ENCODE results near the gene RLN1.
"Not testable (repeated sequence)": the region's sequence is repeated elsewhere in the genome, so short reads cannot be mapped to it uniquely, and the experiment has no call there.

The RLN1 gene

DNA sequence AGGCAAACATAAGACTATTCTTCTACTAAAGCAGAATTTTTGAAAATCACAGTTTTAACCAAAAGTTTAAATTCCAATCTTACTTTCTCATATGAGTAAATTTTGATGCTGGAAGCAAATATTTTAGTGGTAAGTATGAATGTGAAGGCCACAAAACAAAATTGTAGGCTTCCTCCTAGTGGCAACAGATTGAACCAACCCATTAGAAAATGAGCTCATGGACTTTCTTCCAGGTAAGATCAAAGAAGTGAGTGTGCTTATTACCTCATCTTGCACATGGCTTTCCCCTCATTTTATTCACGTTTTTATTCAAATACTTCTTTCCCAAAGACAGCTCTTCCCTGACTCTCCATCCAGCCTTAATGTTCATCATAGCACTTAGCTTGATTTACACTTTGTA lies 18.6 kb downstream of the RLN1 start:
- no peak for DNase-seq

DNA sequence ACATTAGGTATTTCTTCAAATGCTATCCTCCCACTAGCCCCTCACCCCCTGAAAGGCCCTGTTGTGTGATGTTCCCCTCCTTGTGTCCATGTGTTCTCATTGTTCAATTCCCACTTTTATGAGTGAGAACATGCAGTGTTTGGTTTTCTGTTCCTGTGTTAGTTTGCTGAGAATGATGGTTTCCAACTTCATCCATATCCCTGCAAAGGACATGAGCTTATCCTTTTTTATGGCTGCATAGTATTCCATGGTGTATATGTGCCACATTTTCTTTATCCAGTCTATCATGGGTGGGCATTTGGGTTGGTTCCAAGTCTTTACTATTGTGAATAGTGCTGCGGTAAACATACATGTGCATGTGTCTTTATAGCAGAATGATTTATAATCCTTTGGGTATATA lies 23.3 kb downstream of the RLN1 start:
- DNase-seq, result not testable (repeated sequence)

DNA sequence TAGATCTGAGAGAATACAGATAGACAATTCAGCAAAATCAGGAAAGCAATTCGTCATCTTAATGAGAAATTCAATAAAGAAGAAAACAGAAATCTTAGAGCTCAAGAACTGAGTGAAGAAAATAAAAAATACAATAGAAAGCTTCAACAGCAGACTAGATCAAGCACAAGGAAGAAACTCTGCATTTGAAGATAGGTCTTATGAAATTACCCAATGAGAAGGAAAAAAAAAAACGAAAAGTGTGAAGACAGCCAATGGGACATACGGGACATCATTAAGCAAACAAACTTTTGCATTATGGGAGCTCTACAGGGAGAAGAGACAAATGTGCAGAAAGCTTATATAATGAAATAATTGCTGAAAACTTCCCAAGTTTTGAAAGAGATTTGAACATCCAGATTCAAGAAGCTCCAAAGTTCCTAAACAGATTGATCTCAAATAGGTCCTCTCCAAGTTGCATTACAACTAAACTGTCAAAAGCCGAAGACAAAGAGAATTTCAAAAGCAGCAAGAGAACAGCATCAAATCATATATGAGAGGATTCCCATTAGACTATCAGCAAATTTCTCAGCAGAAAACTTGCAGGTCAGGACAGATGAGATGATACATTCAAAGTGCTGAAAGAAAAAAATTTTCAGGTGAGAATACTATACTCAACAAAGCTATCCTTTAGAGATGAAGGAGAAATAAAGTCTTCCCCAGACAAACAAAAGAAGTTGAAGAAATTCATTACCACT lies 24.3 kb downstream of the RLN1 start:
- no peak for DNase-seq

DNA sequence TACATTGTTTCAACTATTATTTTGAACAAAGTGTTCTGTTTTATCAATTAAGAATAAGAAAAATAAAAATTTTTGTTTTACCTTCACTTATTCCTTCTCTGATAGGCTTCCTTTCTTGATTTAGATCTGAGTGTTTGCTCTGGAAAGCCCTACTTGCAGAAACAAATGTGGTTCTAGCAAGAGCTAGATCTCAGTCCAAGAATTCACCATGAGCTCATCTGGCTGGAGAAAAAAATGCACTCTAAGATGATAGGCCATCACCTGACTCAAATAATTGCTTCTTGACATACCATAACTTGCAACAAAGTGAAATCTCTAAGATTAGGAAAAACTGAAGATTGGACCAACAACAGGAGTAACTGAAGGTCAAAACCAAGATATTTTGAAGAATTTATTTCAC lies 28.8 kb downstream of the RLN1 start:
- DNase-seq, result no peak

DNA sequence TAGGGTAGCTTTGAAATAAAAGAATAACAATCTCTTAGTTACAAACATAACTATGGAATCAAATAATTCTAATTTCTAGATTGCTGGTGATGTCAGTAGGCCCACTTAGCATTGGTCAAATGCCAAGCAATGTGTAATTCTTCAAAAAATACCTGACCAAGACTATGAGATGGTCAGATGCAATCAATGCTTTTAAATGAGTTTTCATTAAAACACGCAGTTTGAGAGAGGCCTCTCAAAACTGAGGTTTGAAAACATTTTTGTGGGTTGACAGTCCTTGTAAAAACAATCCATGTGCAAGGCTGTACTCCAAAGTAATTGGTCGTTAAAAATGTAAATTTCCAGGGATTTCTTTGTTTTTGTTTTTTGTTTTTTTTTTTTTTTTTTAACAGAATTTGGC lies 33.9 kb downstream of the RLN1 start:
- no peak for DNase-seq

DNA sequence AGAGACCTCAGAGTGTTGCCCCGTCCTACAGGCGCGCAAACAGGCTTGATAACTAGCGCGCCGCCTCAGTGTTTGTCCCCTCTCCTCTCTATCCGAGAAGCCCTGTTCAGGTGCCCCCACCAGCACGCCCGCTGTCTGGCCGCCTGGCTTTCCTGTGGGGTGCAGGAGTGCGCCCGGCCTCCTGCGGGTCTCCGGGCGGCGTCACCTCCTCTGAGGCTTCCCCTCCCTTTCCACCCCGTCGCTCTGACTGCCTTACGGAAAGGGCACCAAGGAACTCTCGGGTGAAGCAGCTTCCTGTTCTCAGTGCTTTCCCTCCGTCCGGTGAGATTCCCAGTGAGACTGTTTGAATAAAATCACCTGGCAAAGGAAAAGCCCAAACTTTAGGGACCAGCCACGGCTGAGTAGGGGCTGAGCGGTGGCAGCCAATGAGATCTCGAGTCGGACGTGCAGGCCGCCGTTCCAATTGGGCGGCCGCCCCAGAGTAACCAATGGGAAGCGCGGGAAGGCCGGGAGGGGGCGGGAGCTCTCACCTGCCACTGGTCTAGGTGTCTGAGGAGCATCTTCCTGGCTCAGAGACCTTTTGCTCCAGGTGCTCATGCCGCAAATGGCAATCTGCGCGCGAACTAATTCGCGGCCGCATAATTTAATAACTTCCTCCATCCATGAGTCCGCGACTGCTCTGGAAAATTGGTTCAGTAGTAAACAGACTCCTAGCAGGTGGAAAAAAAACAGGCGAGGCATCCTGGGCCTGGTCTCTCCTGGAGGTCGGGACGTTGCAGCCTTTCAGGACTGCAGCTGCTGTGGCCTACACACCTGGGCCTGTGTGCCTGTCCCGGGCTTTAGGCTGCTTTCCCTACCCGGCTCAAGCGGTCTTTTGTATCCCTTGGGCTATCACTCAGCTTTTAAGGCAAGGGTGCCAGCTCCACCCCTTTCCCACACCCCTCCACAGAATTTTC lies 35.6 kb downstream of the RLN1 start, which contains the start of gene RLN2:
Gene RLN2 (minus strand): TSS at position 877 of the 956 bp plus-strand sequence. CDS start 136 bp downstream, at position 741.
- DNase-seq, result not testable (repeated sequence)

DNA sequence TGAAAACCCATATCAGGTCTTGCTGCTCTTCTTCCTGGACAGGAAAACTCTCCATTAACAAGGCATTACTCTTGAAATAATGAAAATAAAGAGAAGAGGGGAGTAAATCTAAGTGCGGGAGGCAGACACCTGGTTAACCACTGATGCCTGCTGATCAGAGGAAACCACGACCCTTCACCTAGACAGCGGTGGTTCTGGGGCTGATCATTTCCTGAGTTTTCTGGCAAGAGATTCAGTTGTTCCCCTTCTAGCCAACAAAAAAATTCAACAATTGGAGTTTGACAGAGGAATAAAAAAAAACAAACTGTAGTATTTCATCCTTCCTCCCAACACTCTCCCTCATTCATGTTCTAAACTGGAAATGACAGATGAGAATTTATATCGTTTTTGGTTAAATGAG lies 38.1 kb downstream of the RLN1 start:
- DNase-seq, result no peak

DNA sequence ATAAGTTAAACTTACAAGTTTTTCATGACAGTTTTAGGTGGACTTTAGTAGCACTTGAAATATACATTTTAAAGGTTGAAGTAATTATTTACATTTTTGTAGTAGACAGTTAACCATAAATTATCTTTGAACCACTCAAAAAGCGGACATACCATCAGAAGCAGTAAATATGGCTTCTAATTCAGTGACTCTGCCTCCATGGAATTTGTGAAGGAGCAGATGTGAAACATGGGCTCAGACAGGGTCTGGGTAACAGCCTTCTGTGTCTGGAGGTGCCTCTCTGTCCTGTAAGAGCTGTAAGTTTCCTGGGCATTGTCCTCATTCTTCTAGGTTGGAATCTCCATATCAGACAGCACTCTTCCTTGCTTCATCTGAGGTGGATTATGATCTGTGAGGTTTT lies 47.5 kb downstream of the RLN1 start:
- DNase-seq, result no peak

DNA sequence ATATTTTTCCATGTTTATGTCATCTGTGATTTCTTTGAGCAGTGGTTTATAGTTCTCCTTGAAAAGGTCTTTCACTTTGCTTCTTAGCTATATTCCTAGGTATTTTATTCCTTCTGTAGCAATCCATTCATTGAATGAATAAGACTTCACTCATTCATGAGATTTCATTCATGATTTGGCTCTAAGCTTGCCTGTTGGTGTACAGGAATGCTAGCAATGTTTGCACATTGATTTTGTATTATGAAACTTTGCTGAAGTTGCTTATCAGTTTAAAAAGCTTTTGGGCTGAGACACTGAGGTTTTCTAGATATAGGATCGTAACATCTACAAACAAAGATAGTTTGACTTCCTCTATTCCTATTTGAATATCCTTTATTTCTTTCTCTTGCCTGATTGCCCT lies 51.1 kb downstream of the RLN1 start:
- no peak for DNase-seq

DNA sequence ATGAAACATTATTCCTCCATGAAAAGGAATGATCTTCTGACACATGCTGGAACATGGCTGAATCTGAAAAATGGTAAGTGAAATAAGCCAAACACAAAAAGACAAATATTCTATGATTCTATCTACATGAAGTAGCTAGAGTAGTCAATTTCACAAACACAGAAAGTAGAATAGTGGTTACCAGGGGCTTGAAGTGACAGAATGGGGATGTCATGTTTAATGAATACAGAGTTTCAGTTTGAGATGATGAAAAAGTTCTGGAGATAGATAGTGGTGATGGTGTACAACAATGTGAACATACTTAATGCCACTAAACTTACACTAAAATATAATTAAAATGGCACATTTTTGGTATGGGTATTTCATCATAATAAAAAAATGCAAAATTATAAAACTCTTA lies 53.4 kb downstream of the RLN1 start:
- DNase-seq, result no peak
